ENCODE data around the gene PSMB5. TPM values are rescaled to one million over a fixed set of nuclear protein-coding genes. Genes with fewer than 3 reads are reported as not detected.
A peak's percentile ranks its signal among the peaks of the same experiment; 100 is the strongest.
"Not testable (repeated sequence)": the region's sequence is repeated elsewhere in the genome, so short reads cannot be mapped to it uniquely, and the experiment has no call there.

The PSMB5 gene
- total RNA-seq, 2 experiments from 2014 or later, result 20.1 to 24.5 TPM

DNA sequence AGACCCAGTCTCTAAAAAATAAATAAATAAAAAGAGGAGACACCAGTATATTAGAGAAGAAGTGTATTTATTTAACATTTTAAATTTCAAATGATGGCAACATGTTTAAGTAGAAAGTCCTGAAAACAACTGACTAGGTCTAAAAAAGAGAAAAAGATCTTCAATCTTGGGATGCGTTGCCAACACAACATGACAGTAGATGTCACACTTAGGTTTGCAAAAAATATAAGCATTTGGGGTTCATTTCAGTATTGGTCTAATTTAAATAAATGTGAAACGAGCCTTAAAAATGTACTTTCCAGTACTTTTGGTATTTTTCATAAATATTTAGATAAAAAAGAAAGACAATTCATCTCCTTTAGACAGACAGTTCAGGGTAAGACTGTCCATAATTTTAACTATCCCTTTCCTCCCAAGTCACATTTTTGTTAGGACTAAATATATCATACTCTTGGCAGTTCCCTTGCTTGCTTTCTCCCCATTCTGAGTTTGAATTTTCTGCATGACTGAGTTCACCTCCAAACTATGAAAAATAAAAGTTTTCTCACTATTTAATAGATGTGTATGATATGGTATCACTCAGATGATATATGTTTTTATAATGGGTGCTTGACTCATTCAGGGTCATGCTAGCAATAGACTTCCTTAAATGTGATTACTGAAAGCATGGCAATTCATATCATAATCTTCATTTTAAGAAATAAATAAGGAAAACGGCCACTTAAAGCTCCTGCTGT lies 29.1 kb downstream of the PSMB5 start:
- no peak for ATAC-seq (ENCODE audit: poor library complexity)

DNA sequence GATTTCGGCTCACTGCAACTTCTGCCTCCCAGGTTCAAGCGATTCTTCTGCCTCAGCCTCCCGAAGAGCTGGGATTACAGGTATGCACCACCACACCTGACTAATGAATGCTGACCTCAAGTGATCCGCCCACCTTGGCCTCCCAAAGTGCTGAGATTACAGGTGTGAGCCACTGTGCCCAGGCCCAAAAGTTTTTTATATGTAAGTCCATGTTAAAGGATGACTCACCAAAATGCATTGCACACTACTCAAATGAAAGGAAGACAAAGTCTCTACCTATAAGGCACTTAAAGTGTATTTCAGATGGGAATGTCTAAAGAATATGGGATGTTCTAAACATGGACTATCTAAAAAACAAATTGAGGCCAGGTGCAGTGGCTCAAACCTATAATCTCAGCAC lies 30.4 kb downstream of the PSMB5 start:
- peaks cover 18% of the 10 kb centered on the region for H3K4me1 ChIP-seq (ENCODE audit: insufficient read depth, low read length)
- H3K36me3 Mint-ChIP-seq (ENCODE audit: low read depth); H3K4me3 ChIP-seq (ENCODE audit: low read length); H3K27ac ChIP-seq (ENCODE audit: low read depth in 1 of 2, low read length in 2 of 2); H3K9me3 Mint-ChIP-seq; H3K27me3 Mint-ChIP-seq; CTCF ChIA-PET; H3K4me3 Mint-ChIP-seq; DNase-seq; H3K36me3 ChIP-seq (ENCODE audit: insufficient read depth, low read length); H3K9me3 ChIP-seq (ENCODE audit: control insufficient read depth in 1 of 2, insufficient read depth in 1 of 2, low read length in 2 of 2); intact Hi-C loops (cut with DNase I, micrococcal nuclease); H3K27ac Mint-ChIP-seq; H3K27me3 ChIP-seq (ENCODE audit: control insufficient read depth in 1 of 2, insufficient read depth in 2 of 2, low read length in 2 of 2); ATAC-seq (ENCODE audit: poor library complexity): not testable (repeated sequence)
- POLR2A ChIA-PET, result interaction anchor here (0.6 kb wide), 1 partner anchor 54 kb away, joined by 3 read pairs; no protein-coding TSS in a partner anchor
- peaks cover 41% of the 10 kb centered on the region for H3K4me1 Mint-ChIP-seq (ENCODE audit: low read depth)

More for the DNA sequence above, 29.1 kb downstream of the PSMB5 start:
- ChIA-PET CTCF (interaction anchor here (1.4 to 2.9 kb wide), 14 partner anchors 10 to 436 kb away, joined by 4 to 42 read pairs (median 8); partner anchors contain the start of genes ACIN1, C14orf119, CDH24 and PSMB5), POLR2A (interaction anchor here (0.7 to 3.9 kb wide), 19 partner anchors 12 to 1479 kb away, joined by 3 to 71 read pairs (median 10); partner anchors contain the start of genes ACIN1, AJUBA, C14orf119 and CDH24)
- Mint-ChIP-seq H3K9me3 (no peaks in the 10 kb centered on the region), H3K36me3 (ENCODE audit: low read depth) (no peaks in the 10 kb centered on the region), H3K27me3 (no peaks in the 10 kb centered on the region), H3K4me1 (ENCODE audit: low read depth) (peaks cover 52% of the 10 kb centered on the region), H3K4me3 (peak overlapping the region; percentile 95), H3K27ac (peak overlapping the region; percentile 93)
- intact Hi-C loops (cut with DNase I, micrococcal nuclease), result loop anchor here (1.0 to 2.0 kb wide), 2 partner anchors 23 to 29 kb away; partner anchors contain the start of genes AJUBA (in 1 of the 2) and PSMB5 (in 1 of the 2)
- no peak for DNase-seq
- Histone ChIP-seq H3K27me3 (ENCODE audit: control insufficient read depth in 1 of 2, insufficient read depth in 2 of 2, low read length in 2 of 2) (no peaks in the 10 kb centered on the region), H3K4me1 (ENCODE audit: insufficient read depth, low read length) (peaks cover 26% of the 10 kb centered on the region), H3K9me3 (ENCODE audit: control insufficient read depth in 1 of 2, insufficient read depth in 1 of 2, low read length in 2 of 2) (no peaks in the 10 kb centered on the region), H3K4me3 (ENCODE audit: low read length) (no peak overlapping the region), H3K36me3 (ENCODE audit: insufficient read depth, low read length) (no peaks in the 10 kb centered on the region), H3K27ac (ENCODE audit: low read depth in 1 of 2, low read length in 2 of 2) (no peak overlapping the region)
- TF ChIP-seq, protein P1, sequence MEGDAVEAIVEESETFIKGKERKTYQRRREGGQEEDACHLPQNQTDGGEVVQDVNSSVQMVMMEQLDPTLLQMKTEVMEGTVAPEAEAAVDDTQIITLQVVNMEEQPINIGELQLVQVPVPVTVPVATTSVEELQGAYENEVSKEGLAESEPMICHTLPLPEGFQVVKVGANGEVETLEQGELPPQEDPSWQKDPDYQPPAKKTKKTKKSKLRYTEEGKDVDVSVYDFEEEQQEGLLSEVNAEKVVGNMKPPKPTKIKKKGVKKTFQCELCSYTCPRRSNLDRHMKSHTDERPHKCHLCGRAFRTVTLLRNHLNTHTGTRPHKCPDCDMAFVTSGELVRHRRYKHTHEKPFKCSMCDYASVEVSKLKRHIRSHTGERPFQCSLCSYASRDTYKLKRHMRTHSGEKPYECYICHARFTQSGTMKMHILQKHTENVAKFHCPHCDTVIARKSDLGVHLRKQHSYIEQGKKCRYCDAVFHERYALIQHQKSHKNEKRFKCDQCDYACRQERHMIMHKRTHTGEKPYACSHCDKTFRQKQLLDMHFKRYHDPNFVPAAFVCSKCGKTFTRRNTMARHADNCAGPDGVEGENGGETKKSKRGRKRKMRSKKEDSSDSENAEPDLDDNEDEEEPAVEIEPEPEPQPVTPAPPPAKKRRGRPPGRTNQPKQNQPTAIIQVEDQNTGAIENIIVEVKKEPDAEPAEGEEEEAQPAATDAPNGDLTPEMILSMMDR (IDR thresholded peaks at IDR 0.05), result no peak

DNA sequence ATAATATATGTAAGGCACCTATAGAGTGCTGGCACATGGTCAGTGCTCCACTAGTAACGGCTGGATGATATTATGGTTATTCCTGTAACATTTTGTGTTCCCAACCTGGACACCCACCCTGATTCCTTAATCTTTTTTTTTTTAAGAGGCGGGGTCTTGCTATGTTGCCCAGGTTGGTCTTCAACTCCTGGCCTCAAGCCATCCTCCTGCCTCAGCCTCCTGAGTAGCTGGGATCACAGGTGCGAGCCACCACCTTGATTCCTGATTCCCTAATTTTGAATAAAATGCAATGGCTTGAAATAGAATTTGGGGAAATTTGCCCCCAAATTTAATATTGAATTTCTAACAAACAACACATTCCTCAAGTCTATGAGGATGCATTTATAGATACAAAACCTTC lies 32.1 kb downstream of the PSMB5 start:
- H3K9me3 ChIP-seq (ENCODE audit: control insufficient read depth in 1 of 2, insufficient read depth in 1 of 2, low read length in 2 of 2), result no peaks in the 10 kb centered on the region
- ATAC-seq (ENCODE audit: poor library complexity), result no peak
- Mint-ChIP-seq H3K27me3 (no peaks in the 10 kb centered on the region), H3K36me3 (ENCODE audit: low read depth) (no peaks in the 10 kb centered on the region), H3K4me3 (no peak overlapping the region), H3K4me1 (ENCODE audit: low read depth) (peaks cover 27% of the 10 kb centered on the region), H3K27ac (no peak overlapping the region), H3K9me3 (no peaks in the 10 kb centered on the region)
- TF ChIP-seq, protein P1 (IDR thresholded peaks at IDR 0.05), result no peak
- no peaks in the 10 kb centered on the region for H3K27me3 ChIP-seq (ENCODE audit: control insufficient read depth in 1 of 2, insufficient read depth in 2 of 2, low read length in 2 of 2)
- H3K4me3 ChIP-seq (ENCODE audit: low read length), result no peak overlapping the region
- DNase-seq, result no peak
- CTCF ChIA-PET, result interaction anchor here (1.0 to 1.2 kb wide), 3 partner anchors 17 to 92 kb away, joined by 3 to 4 read pairs (median 3); partner anchors contain the start of gene ACIN1
- H3K4me1 ChIP-seq (ENCODE audit: insufficient read depth, low read length), result peaks cover 13% of the 10 kb centered on the region
- H3K27ac ChIP-seq (ENCODE audit: low read depth in 1 of 2, low read length in 2 of 2), result no peak overlapping the region
- no peaks in the 10 kb centered on the region for H3K36me3 ChIP-seq (ENCODE audit: insufficient read depth, low read length)
- POLR2A ChIA-PET, result no interaction called here
- intact Hi-C loops (cut with DNase I, micrococcal nuclease), result no loop called here

Data from CD4-positive, alpha-beta T cell (primary cell).